Naive thymus-derived CD4-positive, alpha-beta T cell (primary cell): ENCODE data around the gene SYT14. TPM values are rescaled to one million over a fixed set of nuclear protein-coding genes. Genes with fewer than 3 reads are reported as not detected.
"Not testable (repeated sequence)": the region's sequence is repeated elsewhere in the genome, so short reads cannot be mapped to it uniquely, and the experiment has no call there.

Source experiments
- ATAC-seq: fragments of 150-1000 bp; cut with Tn5 transposase; 2 replicates; pipeline ENCODE4 v1.10.0; 2021; ENCODE audit warnings: mild to moderate bottlenecking, moderate library complexity
- CTCF ChIA-PET: fragments of 350-600 bp; sonication (Branson Sonifier 250); formaldehyde crosslinking; loops from one replicate; lab custom pipeline; 2021; ENCODE audit warnings: antibody characterized with exemption; lab: Charles Lee
- POLR2A ChIA-PET: fragments of 350-600 bp; sonication (Branson Sonifier 250); formaldehyde crosslinking; loops from one replicate; lab custom pipeline; 2021; ENCODE audit warnings: antibody characterized with exemption, inconsistent platforms; lab: Charles Lee
- DNase-seq, 9 donors: peaks; one replicate each; pipeline versions ENCODE4 v3.0.0 to v3.0.0-alpha.2; 2020 to 2022; ENCODE audit warnings: mixed read lengths in 1 of 9
- H3K27ac ChIP-seq: one replicate; pipeline ENCODE4 v1.7.0; 2013; ENCODE audit warnings: mild to moderate bottlenecking, low read depth, low read length, moderate library complexity
- H3K27me3 ChIP-seq, 2 donors: one replicate each; pipeline ENCODE4 v1.7.0; 2013; ENCODE audit warnings: low read length in 2 of 2, mild to moderate bottlenecking in 2 of 2, moderate library complexity in 2 of 2; ENCODE audit not compliant: control insufficient read depth in 2 of 2, insufficient read depth in 2 of 2
- H3K36me3 ChIP-seq, 3 experiments: 1 replicate in 2 of 3; 2 replicates in 1 of 3; pipeline ENCODE4 v1.7.0; 2013; ENCODE audit warnings: low read length in 3 of 3, mild to moderate bottlenecking in 3 of 3, moderate library complexity in 1 of 3; ENCODE audit not compliant: insufficient read depth in 3 of 3, control insufficient read depth in 2 of 3
- H3K4me1 ChIP-seq, 2 donors: one replicate each; pipeline ENCODE4 v1.7.0; 2013; ENCODE audit warnings: low read length in 2 of 2, mild to moderate bottlenecking in 2 of 2, moderate library complexity in 1 of 2; ENCODE audit not compliant: control insufficient read depth in 2 of 2, insufficient read depth in 2 of 2
- H3K4me3 ChIP-seq: 2 replicates; pipeline ENCODE4 v1.7.0; 2013; ENCODE audit warnings: mild to moderate bottlenecking, low read length
- H3K9me3 ChIP-seq, 3 experiments: 1 replicate in 2 of 3; 2 replicates in 1 of 3; pipeline ENCODE4 v1.7.0; 2013; ENCODE audit warnings: low read length in 3 of 3; ENCODE audit not compliant: control insufficient read depth in 2 of 3
- H3K27ac Mint-ChIP-seq, 9 donors: one replicate each; pipeline ENCODE4 v1.8.0; 2020 to 2022; ENCODE audit warnings: mixed read lengths in 9 of 9, mild to moderate bottlenecking in 8 of 9, moderate library complexity in 5 of 9, inconsistent platforms in 2 of 9
- H3K27me3 Mint-ChIP-seq, 5 donors: one replicate each; pipeline ENCODE4 v1.8.0; 2021 to 2022; ENCODE audit warnings: mixed read lengths in 5 of 5, mild to moderate bottlenecking in 1 of 5
- H3K36me3 Mint-ChIP-seq, 5 donors: one replicate each; pipeline ENCODE4 v1.8.0; 2020 to 2022; ENCODE audit warnings: mixed read lengths in 5 of 5, mild to moderate bottlenecking in 3 of 5, inconsistent platforms in 1 of 5
- H3K4me1 Mint-ChIP-seq, 7 donors: one replicate each; pipeline ENCODE4 v1.8.0; 2020 to 2022; ENCODE audit warnings: mixed read lengths in 7 of 7, mild to moderate bottlenecking in 3 of 7, inconsistent platforms in 1 of 7
- H3K4me3 Mint-ChIP-seq, 10 donors: one replicate each; pipeline ENCODE4 v1.8.0; 2020 to 2022; ENCODE audit warnings: mild to moderate bottlenecking in 10 of 10, mixed read lengths in 10 of 10, moderate library complexity in 6 of 10, inconsistent platforms in 2 of 10
- H3K9me3 Mint-ChIP-seq, 11 donors: one replicate each; pipeline ENCODE4 v1.8.0; 2020 to 2022; ENCODE audit warnings: mixed read lengths in 11 of 11, mild to moderate bottlenecking in 4 of 11, inconsistent platforms in 1 of 11, moderate library complexity in 1 of 11
- intact Hi-C, 2 donors: fragments of 100-400 bp; cut with micrococcal nuclease; formaldehyde crosslinking; loops; one replicate each; pipeline ENCODE4 v1.15.1; 2023
- polyA plus RNA-seq, 2 donors: library from polyadenylated mRNA; unstranded; fragments of 300-500 nt; fragmentation: Illumina TruSeq; gene quantifications; one replicate each; pipeline ENCODE4 v1.2.3, GENCODE V29; 2021
- total RNA-seq, 6 experiments: library from RNA in 5 of 6; stranded (reverse) in 5 of 6; gene quantifications; 1 replicate in 5 of 6; 2 replicates in 1 of 6; pipeline ENCODE4 v1.2.3 and lab custom pipeline; 2021 to 2026

Gene SYT14
- total and polyA plus RNA-seq, 7 experiments from 2014 or later = not detected

- H3K9me3 ChIP-seq, H3K36me3 ChIP-seq, DNase-seq, intact Hi-C loops, H3K4me1 ChIP-seq, H3K27ac Mint-ChIP-seq, H3K27me3 Mint-ChIP-seq, H3K27me3 ChIP-seq, POLR2A ChIA-PET, CTCF ChIA-PET, H3K4me3 Mint-ChIP-seq, ATAC-seq, H3K4me1 Mint-ChIP-seq, H3K4me3 ChIP-seq, H3K27ac ChIP-seq: not testable (repeated sequence)
- peaks cover 0 to 12% (median 7%) of the 10 kb centered on the region in 11 donors for H3K9me3 Mint-ChIP-seq
- peaks cover 0 to 12% (median 0%) of the 10 kb centered on the region in 5 donors for H3K36me3 Mint-ChIP-seq
Measured at GRCh38 chr1:210112906-210113305, 174.9 kb downstream of the SYT14 start.

- intact Hi-C loops = no loop called here
- Mint-ChIP-seq H3K9me3 (no peaks in the 10 kb centered on the region), H3K27me3 (peaks cover 0 to 4% (median 0%) of the 10 kb centered on the region in 5 donors), H3K36me3 (no peaks in the 10 kb centered on the region), H3K27ac (no peak overlapping the region), H3K4me1 (no peaks in the 10 kb centered on the region), H3K4me3 (no peak overlapping the region)
- Histone ChIP-seq H3K27me3 (no peaks in the 10 kb centered on the region), H3K36me3 (no peaks in the 10 kb centered on the region), H3K4me3 (no peak overlapping the region), H3K27ac (no peak overlapping the region), H3K9me3 (no peaks in the 10 kb centered on the region), H3K4me1 (no peaks in the 10 kb centered on the region)
- CTCF ChIA-PET = no interaction called here
- ATAC-seq (no peak), DNase-seq (no peak)
- POLR2A ChIA-PET = no interaction called here
Measured at GRCh38 chr1:210117198-210117597, 179.2 kb downstream of the SYT14 start.

DNA sequence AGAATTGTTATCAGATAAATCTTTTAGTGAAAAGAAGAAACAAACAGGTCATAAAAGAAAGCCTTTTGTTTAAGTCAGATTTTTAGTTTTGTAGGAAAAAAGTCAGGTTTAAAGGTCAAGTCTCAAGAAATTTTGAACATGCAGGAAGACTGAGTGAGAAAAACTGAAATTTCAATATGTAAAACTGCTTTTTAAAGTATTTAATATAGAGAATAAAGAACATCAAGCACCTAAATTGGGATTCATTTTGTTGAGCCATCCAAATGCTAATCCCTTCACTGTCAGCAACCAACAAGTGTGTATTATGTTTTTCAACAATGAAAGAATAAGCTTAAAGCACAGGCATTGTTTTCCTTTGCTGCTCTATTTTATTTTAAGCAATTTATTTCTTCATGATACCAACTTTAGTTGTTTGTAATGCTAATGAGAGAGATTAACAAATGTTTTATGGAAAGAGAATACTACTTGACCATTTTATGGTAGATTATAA, 179.7 kb downstream of the SYT14 start:
- H3K4me3 Mint-ChIP-seq = no peak overlapping the region

GRCh38 chr1:210123383-210123782, 185.4 kb downstream of the SYT14 start:
- Mint-ChIP-seq H3K4me3 (no peak overlapping the region), H3K27ac (no peak overlapping the region), H3K27me3 (peaks cover 0 to 11% (median 6%) of the 10 kb centered on the region in 5 donors), H3K4me1 (no peaks in the 10 kb centered on the region), H3K36me3 (no peaks in the 10 kb centered on the region), H3K9me3 (peaks cover 0 to 2% (median 0%) of the 10 kb centered on the region in 11 donors)
- CTCF ChIA-PET = no interaction called here
- no peaks in the 10 kb centered on the region for H3K9me3 ChIP-seq
- DNase-seq (no peak), ATAC-seq (no peak)
- POLR2A ChIA-PET = no interaction called here
- no peaks in the 10 kb centered on the region for H3K36me3 ChIP-seq
- no peak overlapping the region for H3K27ac ChIP-seq
- intact Hi-C loops = no loop called here
- H3K27me3 ChIP-seq = no peaks in the 10 kb centered on the region
- no peak overlapping the region for H3K4me3 ChIP-seq
- no peaks in the 10 kb centered on the region for H3K4me1 ChIP-seq

More for the DNA sequence above, 179.7 kb downstream of the SYT14 start:
- no peak overlapping the region for H3K27ac ChIP-seq
- H3K4me1 ChIP-seq = no peaks in the 10 kb centered on the region
- H3K9me3 ChIP-seq = no peaks in the 10 kb centered on the region
- intact Hi-C loops = no loop called here
- no peaks in the 10 kb centered on the region for H3K27me3 ChIP-seq
- H3K27me3 Mint-ChIP-seq = peaks cover 0 to 4% (median 0%) of the 10 kb centered on the region in 5 donors
- ChIA-PET POLR2A (no interaction called here), CTCF (no interaction called here)
- no peaks in the 10 kb centered on the region for H3K36me3 Mint-ChIP-seq
- no peaks in the 10 kb centered on the region for H3K36me3 ChIP-seq
- H3K4me1 Mint-ChIP-seq = no peaks in the 10 kb centered on the region
- no peak overlapping the region for H3K27ac Mint-ChIP-seq
- ATAC-seq (no peak), DNase-seq (no peak)
- no peaks in the 10 kb centered on the region for H3K9me3 Mint-ChIP-seq
- H3K4me3 ChIP-seq = no peak overlapping the region

DNA sequence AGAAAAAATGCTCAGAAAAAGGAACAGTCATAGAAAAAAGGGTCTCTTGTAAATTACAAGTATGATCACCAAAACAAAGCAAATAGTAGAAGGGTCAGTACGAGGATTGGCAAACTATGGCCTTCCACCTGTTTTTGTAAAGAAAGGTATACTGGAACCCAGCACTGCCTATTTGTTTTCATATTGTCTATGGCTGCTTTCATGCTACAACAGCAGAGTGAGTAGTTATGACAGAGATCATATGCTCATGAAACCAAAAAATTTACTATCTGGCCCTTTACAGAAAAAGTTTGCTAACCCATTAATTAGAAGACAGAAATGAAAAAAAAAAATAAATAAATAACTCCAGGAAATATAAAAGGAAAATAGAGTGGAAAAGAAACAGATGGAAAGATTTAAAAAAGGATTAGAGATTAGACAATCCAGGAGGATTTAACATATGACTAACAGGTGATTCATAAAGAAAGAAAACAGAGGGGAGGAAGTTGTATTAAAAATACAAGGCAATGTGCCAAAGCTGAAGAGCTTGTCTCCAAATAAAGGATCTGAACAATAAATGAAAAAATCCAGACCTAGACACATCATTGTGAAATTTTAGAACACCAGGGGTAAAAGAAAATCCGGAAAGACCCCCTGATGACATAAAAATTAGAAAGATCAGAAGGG, 186.0 kb downstream of the SYT14 start:
- Histone ChIP-seq H3K4me1 (no peaks in the 10 kb centered on the region), H3K4me3 (no peak overlapping the region), H3K27me3 (no peaks in the 10 kb centered on the region), H3K27ac (no peak overlapping the region), H3K9me3 (no peaks in the 10 kb centered on the region), H3K36me3 (no peaks in the 10 kb centered on the region)
- Mint-ChIP-seq H3K4me1 (no peaks in the 10 kb centered on the region), H3K36me3 (no peaks in the 10 kb centered on the region), H3K27ac (no peak overlapping the region), H3K9me3 (peaks cover 0 to 2% (median 0%) of the 10 kb centered on the region in 11 donors), H3K27me3 (peaks cover 0 to 11% (median 6%) of the 10 kb centered on the region in 5 donors), H3K4me3 (no peak overlapping the region)
- CTCF ChIA-PET = no interaction called here
- intact Hi-C loops = no loop called here
- DNase-seq = no peak
- ATAC-seq = no peak
- POLR2A ChIA-PET = no interaction called here

DNA sequence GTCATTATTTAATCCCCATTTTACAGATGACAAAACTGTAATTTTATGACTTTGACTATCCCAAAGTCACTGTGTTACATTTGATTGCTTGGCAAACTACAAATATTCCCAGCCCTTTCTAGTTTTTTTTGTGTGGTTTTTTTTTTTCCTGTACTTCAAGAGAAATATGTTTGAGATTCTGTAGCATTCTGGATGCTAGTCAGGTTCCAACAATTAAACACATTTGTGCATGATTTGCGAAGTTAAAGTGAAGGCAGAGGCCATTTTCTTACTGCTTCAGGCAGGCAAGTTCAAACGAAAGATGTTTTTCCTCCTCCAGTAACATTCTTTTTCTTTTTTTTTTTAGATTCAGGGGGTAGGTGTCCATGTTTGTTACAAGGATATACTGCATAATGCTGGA, 186.7 kb downstream of the SYT14 start:
- Mint-ChIP-seq H3K4me3 (no peak overlapping the region), H3K9me3 (peaks cover 0 to 2% (median 0%) of the 10 kb centered on the region in 11 donors), H3K4me1 (no peaks in the 10 kb centered on the region), H3K27me3 (peaks cover 0 to 11% (median 7%) of the 10 kb centered on the region in 5 donors), H3K36me3 (no peaks in the 10 kb centered on the region), H3K27ac (no peak overlapping the region)
- Histone ChIP-seq H3K36me3 (no peaks in the 10 kb centered on the region), H3K4me3 (no peak overlapping the region), H3K27me3 (no peaks in the 10 kb centered on the region), H3K9me3 (no peaks in the 10 kb centered on the region), H3K27ac (no peak overlapping the region), H3K4me1 (no peaks in the 10 kb centered on the region)
- DNase-seq (no peak), ATAC-seq (no peak)
- CTCF ChIA-PET = no interaction called here
- intact Hi-C loops = no loop called here
- POLR2A ChIA-PET = no interaction called here

DNA sequence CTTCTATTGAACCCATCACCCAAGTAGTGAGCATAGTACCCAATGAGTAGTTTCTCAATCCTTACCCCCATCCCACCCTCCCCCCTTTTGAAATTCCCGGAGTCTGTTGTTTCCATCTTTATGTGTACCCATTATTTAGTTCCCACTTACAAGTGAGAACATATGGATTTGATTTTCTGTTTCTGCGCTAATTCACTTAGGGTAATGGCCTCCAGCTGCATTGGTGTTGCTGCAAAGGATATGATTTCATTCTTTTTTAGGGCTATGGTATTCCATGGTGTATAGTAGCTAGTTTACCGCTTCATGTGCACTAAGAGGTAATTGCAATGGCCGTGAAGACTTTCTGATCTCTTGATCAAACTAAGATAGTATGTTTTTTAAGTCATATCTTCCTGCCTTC, 187.1 kb downstream of the SYT14 start:
- POLR2A ChIA-PET = no interaction called here

More for the DNA sequence above, 187.1 kb downstream of the SYT14 start:
- Mint-ChIP-seq H3K27me3 (peaks cover 0 to 11% (median 7%) of the 10 kb centered on the region in 5 donors), H3K4me3 (no peak overlapping the region), H3K4me1 (no peaks in the 10 kb centered on the region), H3K9me3 (peaks cover 0 to 2% (median 0%) of the 10 kb centered on the region in 11 donors), H3K27ac (no peak overlapping the region), H3K36me3 (no peaks in the 10 kb centered on the region)
- no peak for DNase-seq
- no peaks in the 10 kb centered on the region for H3K36me3 ChIP-seq
- H3K4me1 ChIP-seq = no peaks in the 10 kb centered on the region
- intact Hi-C loops = no loop called here
- no peak overlapping the region for H3K4me3 ChIP-seq
- H3K9me3 ChIP-seq = no peaks in the 10 kb centered on the region
- ATAC-seq = no peak
- H3K27me3 ChIP-seq = no peaks in the 10 kb centered on the region
- no peak overlapping the region for H3K27ac ChIP-seq
- CTCF ChIA-PET = no interaction called here
